ENCODE results near the gene LINGO4.

The LINGO4 gene, protein sequence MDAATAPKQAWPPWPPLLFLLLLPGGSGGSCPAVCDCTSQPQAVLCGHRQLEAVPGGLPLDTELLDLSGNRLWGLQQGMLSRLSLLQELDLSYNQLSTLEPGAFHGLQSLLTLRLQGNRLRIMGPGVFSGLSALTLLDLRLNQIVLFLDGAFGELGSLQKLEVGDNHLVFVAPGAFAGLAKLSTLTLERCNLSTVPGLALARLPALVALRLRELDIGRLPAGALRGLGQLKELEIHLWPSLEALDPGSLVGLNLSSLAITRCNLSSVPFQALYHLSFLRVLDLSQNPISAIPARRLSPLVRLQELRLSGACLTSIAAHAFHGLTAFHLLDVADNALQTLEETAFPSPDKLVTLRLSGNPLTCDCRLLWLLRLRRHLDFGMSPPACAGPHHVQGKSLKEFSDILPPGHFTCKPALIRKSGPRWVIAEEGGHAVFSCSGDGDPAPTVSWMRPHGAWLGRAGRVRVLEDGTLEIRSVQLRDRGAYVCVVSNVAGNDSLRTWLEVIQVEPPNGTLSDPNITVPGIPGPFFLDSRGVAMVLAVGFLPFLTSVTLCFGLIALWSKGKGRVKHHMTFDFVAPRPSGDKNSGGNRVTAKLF

DNA sequence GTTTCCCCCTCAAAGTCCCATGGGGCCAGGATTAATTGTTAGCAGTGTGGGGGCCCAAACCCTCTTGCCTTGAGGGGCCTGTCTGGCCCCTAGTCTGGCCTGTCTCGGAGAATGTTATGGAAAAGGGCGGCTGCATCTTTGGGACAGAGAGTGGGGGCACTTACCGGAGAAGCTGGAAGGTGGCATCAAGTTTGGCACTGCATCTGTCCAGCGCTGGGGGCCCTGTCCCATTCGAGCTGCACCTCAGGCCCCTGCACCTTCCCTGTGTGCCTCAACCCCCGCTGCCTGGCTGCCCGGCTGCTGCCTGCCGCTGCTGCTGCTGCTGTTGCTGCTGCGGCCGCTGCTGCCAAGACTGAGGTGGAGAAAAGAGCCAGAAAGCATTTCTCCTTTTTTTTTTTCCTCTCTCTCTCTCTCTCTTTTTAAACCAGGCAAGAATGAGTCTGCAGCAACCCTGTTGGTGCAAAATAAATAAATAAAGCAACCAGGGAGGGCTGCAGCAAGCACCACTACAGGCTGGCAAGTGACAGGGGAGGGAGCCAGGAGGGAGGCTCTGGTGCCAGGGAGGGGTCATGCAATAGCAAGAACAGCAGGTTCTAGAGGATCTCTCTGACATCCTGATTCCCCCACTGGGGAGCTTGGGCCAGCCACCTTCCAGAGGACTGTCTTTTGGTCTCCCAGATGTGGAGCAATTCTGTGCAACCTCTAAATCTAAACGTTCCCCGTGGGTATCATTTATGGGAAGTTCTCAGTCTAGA lies at the start of gene LINGO4:
Gene LINGO4 (minus strand): TSS at position 354 of the 755 bp plus-strand sequence. CDS start 2,715 bp downstream, outside the sequence.
- FAIRE-seq, result no peak

DNA sequence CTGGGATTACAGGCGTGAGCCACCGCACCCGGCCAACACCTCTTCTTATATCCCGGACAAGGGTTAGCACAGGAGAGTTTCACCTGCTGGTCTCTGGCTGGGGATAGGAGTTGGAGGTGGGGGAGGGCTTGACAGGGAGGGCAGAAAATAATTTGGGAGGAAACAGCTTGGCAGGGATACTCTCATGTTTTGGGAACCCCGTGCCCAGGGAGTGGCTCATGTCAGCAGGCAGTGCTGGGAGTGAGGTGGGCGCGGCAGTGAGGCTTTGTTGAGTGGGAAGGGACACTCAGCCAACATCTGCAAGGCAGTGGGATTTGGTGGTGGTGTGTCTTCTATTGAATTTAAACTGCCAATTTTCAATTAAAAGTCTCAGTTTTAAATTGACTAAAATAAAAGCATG lies 49.4 kb upstream of the LINGO4 start:
- DNase-seq (ENCODE audit: extremely low spot score, insufficient read length, low read depth) (no peak), FAIRE-seq (no peak)

More for the DNA sequence above, at the start of gene LINGO4:
- no peak for DNase-seq (ENCODE audit: extremely low spot score, insufficient read length, low read depth)

- no peak for FAIRE-seq
Observed at GRCh38 chr1:151853411-151853943, 48.3 kb upstream of the LINGO4 start, which contains the start of gene THEM5. Gene THEM5, minus strand, starts transcription at chr1:151853712. Its CDS starts 147 bp downstream, at chr1:151853565.

GRCh38 chr1:151852733-151853132 lies 47.5 kb upstream of the LINGO4 start:
- FAIRE-seq, result no peak
- DNase-seq (ENCODE audit: extremely low spot score, insufficient read length, low read depth), result no peak

More at GRCh38 chr1:151853411-151853943, 48.3 kb upstream of the LINGO4 start, which contains the start of gene THEM5:
- DNase-seq (ENCODE audit: extremely low spot score, insufficient read length, low read depth), result no peak

DNA sequence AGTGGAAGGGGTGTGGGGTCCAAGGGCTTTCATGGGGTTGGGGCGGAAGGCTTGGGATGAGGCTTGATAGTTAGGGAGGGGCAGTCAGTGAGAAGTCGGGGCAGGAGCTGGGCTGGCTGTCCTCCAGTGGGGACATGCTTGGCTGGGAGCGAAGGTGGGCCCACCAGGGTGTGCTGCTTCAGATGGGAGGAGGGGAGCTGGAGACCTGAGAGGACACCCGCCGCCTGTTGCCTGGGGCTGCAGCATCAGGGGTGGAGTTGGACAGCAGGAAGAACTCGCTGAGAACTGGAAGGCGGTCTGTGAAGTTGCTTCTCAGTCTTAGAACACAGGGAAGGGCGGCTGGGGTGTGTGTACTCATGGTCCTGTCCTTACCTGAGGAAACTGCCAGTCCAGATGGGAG lies 46.7 kb upstream of the LINGO4 start:
- no peak for DNase-seq (ENCODE audit: extremely low spot score, insufficient read length, low read depth)
- FAIRE-seq, result no peak

DNA sequence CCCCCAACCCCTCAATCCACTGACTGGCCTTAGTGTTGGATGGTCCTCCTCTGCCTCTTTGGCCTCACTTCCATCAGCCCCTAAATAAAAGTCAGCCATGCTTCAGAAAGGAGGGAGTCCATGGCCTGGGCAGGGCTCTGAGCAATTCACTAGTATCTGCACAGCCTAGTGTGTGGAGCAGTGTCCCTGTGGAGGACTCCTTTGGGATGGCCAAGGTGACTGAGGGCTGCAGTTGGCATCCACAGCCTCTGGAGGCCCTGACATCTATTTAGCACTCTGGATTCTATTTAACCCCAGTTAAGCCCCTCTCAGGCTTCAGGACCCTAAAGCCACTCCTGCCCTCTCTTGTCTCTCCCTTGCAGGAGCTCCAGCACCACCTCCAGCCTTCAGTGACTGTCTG lies 44.7 kb upstream of the LINGO4 start:
- no peak for FAIRE-seq
- DNase-seq (ENCODE audit: extremely low spot score, insufficient read length, low read depth), result no peak

GRCh38 chr1:151849126-151849525 lies 43.9 kb upstream of the LINGO4 start:
- no peak for DNase-seq (ENCODE audit: extremely low spot score, insufficient read length, low read depth)
- no peak for FAIRE-seq

- FAIRE-seq, result no peak
Observed at GRCh38 chr1:151847867-151848596, 42.8 kb upstream of the LINGO4 start.

DNA sequence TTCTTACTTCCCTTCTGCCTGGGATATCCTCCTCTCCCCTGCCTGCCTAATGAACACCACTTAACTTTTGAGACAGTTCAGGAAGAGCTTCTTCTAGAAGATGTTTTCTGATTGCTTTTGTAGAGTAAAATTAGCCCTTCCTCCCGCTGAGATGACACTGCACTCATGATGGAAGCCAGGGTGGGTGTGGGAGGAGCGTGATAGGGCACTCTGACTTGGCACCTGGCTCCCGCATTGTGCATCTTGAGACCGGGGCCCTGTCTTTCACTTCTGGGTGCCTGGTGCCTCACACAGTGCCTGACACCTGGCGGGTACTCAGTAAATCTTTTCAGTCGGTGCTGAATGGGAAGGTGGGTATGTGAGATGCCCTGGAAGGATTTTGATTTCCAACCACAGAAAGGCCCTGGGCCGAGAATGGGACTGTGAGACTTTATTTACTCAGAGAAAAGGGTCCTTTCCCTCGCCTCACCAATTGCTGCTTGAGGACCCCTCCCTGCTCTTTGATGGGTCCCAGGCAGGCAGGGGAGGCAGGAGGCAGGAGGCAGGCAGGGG lies 41.5 kb upstream of the LINGO4 start:
- DNase-seq (ENCODE audit: extremely low spot score, insufficient read length, low read depth), result no peak
- FAIRE-seq, result no peak

More at GRCh38 chr1:151847867-151848596, 42.8 kb upstream of the LINGO4 start:
- DNase-seq (ENCODE audit: extremely low spot score, insufficient read length, low read depth), result no peak

DNA sequence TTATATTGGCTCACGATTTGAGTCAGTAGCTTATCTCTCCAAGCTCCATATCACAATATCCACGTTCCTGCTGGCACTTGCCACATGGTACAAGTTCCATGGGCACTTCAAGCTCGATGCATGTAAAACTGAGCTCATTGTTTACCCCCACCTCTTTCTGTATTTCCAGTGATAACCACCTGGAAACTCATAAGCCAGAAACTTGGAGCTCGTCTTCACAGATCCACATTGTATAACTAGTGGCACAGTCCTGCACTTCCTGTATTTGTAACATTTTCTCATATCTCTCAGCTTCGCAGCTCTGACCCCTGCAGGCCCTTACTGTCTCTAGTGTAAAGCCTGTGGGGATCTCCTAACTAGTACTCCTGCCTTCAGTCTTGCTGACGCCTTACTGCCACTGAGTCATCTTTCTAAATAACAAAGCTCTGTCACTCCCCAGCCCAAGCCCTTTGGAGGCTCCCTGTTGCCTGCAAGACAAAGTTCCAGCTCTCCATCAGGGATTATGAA lies 40.9 kb upstream of the LINGO4 start:
- no peak for DNase-seq (ENCODE audit: extremely low spot score, insufficient read length, low read depth)
- FAIRE-seq, result no peak

DNA sequence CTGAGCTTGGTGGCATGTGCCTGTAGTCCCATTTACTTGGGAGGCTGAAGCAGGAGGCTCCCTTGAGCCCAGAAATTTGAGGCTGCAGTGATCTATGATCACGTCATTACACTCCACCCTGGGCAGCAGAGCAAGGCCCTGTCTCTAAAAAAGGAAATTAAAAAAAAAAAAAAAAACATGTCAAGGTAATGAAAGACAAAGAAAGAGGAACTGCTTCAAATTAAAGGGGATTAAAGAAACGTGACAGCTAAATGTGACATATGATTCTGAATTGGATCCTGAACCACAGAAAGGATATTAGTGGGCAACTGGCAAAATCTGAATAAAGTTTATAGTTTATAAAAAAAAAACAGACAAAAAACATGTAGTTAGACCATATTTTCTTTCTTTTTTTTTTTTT lies 38.2 kb upstream of the LINGO4 start:
- DNase-seq (ENCODE audit: extremely low spot score, insufficient read length, low read depth) (no peak), FAIRE-seq (no peak)

DNA sequence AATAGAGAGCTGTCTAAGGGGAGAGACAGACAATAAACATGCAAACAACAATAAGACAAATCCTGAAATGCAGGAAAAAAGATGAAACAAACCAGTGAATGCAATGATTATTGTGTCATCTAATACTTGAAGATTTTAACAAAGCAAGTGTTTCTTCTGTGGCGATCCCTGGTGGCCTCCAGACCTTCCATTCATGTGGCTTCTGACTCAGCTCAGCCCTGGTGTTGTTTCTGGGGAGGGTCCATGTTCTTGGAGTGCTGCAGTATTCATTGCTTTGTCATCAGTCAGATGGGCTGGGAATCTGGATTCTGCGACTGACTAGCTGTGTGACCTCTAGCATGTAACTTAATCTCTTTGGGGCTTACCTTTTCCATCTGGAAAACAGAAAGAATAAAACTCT lies 35.9 kb upstream of the LINGO4 start:
- DNase-seq (ENCODE audit: extremely low spot score, insufficient read length, low read depth), result no peak
- no peak for FAIRE-seq

GRCh38 chr1:151840421-151840820 lies 35.2 kb upstream of the LINGO4 start:
- no peak for DNase-seq (ENCODE audit: extremely low spot score, insufficient read length, low read depth)
- FAIRE-seq, result no peak

GRCh38 chr1:151839457-151840403 lies 34.5 kb upstream of the LINGO4 start, which contains the start of gene C2CD4D:
Gene C2CD4D, minus strand, starts transcription at chr1:151839820. Its CDS starts 831 bp downstream, at chr1:151838989.
- FAIRE-seq (peak; percentile 41), DNase-seq (ENCODE audit: extremely low spot score, insufficient read length, low read depth) (no peak)

- no peak for DNase-seq (ENCODE audit: extremely low spot score, insufficient read length, low read depth)
- no peak for FAIRE-seq
Observed at GRCh38 chr1:151839082-151839412, 33.8 kb upstream of the LINGO4 start.

- peak; percentile 28 for DNase-seq (ENCODE audit: extremely low spot score, insufficient read length, low read depth)
- FAIRE-seq, result no peak
Observed at GRCh38 chr1:151838222-151839081, 33.2 kb upstream of the LINGO4 start.

- FAIRE-seq (no peak), DNase-seq (ENCODE audit: extremely low spot score, insufficient read length, low read depth) (no peak)
Observed at GRCh38 chr1:151837884-151838221, 32.6 kb upstream of the LINGO4 start.
